ENCODE measurements around the gene AVPR2. TPM values are rescaled to one million over a fixed set of nuclear protein-coding genes. Genes with fewer than 3 reads are reported as not detected.

Gene AVPR2
- total and polyA plus RNA-seq, 2 donors (not counting 1 experiment from before 2014, with no cell fraction given) = 0.12 TPM; not detected in 1

DNA sequence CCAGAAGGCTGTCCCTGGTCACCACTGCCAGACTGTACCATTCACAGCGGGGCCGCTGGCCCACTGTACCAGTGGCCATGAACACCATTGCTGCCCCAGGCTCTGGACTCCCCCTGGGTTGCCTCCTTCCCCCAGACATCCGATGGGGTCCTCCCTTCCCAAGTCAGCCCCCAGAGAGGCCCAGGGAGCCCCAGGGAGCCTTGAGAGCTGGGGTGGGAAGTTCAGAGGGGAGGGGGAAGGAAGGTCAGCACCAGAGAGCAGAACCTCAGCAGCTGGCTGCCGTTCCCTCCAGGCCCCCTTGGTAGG, 22.0 kb downstream of the AVPR2 start:
- CTCF ChIA-PET = interaction anchor here (0.9 to 13.1 kb wide), 4 partner anchors 12 to 45 kb away, joined by 3 to 325 read pairs (median 4); partner anchors contain the start of gene RENBP
- H3K4me2 ChIP-seq (replicated peaks; ENCODE audit: low read depth, low read length, poor library complexity, severe bottlenecking) = peak overlapping the region; percentile 98
- POLR2A ChIA-PET = interaction anchor here (0.8 to 5.2 kb wide), 15 partner anchors 9 to 564 kb away, joined by 3 to 58 read pairs (median 5); partner anchors contain the start of genes HCFC1, IDH3G, L1CAM and RENBP
- H3K79me2 ChIP-seq (ENCODE audit: control insufficient read depth, insufficient read depth, low read length) = peaks cover 31% of the 10 kb centered on the region
- peak overlapping the region; percentile 96 to 98 for H3K27ac ChIP-seq (ENCODE audit: low read length in 2 of 2)
- H2AFZ ChIP-seq (ENCODE audit: insufficient read depth, low read depth, low read length, poor library complexity, severe bottlenecking) = no peak overlapping the region
- peak; percentile 1 for ATAC-seq (ENCODE audit: low read depth)
- no peak for TF ChIP-seq EZH2 (IDR thresholded peaks at IDR 0.05; ENCODE audit: borderline replicate concordance, insufficient read depth, low read depth, low read length, poor library complexity, severe bottlenecking)
- TF ChIP-seq, protein P1, sequence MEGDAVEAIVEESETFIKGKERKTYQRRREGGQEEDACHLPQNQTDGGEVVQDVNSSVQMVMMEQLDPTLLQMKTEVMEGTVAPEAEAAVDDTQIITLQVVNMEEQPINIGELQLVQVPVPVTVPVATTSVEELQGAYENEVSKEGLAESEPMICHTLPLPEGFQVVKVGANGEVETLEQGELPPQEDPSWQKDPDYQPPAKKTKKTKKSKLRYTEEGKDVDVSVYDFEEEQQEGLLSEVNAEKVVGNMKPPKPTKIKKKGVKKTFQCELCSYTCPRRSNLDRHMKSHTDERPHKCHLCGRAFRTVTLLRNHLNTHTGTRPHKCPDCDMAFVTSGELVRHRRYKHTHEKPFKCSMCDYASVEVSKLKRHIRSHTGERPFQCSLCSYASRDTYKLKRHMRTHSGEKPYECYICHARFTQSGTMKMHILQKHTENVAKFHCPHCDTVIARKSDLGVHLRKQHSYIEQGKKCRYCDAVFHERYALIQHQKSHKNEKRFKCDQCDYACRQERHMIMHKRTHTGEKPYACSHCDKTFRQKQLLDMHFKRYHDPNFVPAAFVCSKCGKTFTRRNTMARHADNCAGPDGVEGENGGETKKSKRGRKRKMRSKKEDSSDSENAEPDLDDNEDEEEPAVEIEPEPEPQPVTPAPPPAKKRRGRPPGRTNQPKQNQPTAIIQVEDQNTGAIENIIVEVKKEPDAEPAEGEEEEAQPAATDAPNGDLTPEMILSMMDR (IDR thresholded peaks at IDR 0.05) = no peak
- Mint-ChIP-seq H3K27me3 (no peaks in the 10 kb centered on the region), H3K27ac (peak overlapping the region; percentile 98), H3K4me3 (peak overlapping the region; percentile 92), H3K4me1 (peaks cover 46% of the 10 kb centered on the region), H3K9me3 (ENCODE audit: insufficient read depth) (no peaks in the 10 kb centered on the region)
- 0% methylated on average over 1 of the region's 4 CpGs for WGBS (ENCODE audit: insufficient coverage)
- peaks cover 0 to 21% of the 10 kb centered on the region in 2 experiments for H3K36me3 ChIP-seq (replicated peaks in 1 of 2; ENCODE audit: control extremely low read depth in 1 of 2, control insufficient read depth in 1 of 2, extremely low read depth in 1 of 2, insufficient read depth in 2 of 2, low read length in 1 of 2)
- H3K9ac ChIP-seq (ENCODE audit: low read length) = peak overlapping the region; percentile 96
- peaks cover 19% of the 10 kb centered on the region for H4K20me1 ChIP-seq (ENCODE audit: control insufficient read depth, insufficient read depth, low read length, poor library complexity, severe bottlenecking)
- intact Hi-C loops (cut with micrococcal nuclease) = loop anchor here (1.0 to 5.0 kb wide), 3 partner anchors 9 to 444 kb away; partner anchors contain the start of genes L1CAM and NAA10
- DNase-seq = no peak
- H3K9me3 ChIP-seq (ENCODE audit: control extremely low read depth in 1 of 3, control insufficient read depth in 2 of 3, insufficient read depth in 1 of 3, low read length in 2 of 3) = no peaks in the 10 kb centered on the region
- peaks cover 43 to 61% of the 10 kb centered on the region in 2 donors for H3K4me1 ChIP-seq (ENCODE audit: control insufficient read depth in 2 of 2, insufficient read depth in 2 of 2, low read length in 2 of 2)
- no peaks in the 10 kb centered on the region for H3K27me3 ChIP-seq (replicated peaks in 1 of 4; ENCODE audit: control extremely low read depth in 1 of 4, control insufficient read depth in 3 of 4, insufficient read depth in 4 of 4, low read length in 3 of 4)
- H3K4me3 ChIP-seq (ENCODE audit: control extremely low read depth in 1 of 5, extremely low read depth in 1 of 5, insufficient read depth in 1 of 5, low read depth in 2 of 5, low read length in 4 of 5) = peak overlapping the region; percentile 8 to 88 (median 77)
